ENCODE data around the gene TPST1.

DNA sequence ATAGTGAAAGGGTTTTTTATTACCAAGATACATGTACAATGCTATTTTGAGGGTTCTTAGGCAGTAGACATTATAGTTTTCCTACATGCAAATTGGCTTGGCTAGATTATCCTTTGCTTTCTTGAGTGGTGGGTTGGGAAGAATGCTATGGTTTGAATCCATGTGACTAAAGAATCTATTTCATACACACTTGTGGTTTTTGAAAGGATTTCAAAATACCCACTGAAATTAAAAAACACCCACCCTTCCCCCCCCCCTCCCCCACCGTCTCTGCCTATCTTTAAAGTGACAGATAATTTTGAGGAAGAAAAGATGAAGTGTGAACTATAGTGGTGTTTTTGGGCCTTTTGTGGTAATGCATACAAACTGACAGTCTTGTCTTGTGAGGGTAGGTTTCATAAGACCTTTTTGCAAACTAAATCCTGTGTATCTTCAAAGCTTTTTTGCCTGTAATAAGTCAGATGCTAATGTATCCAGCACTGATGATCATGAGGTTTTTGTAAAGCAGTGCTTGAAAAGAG lies 90.9 kb downstream of the TPST1 start:
- no peak for TF ChIP-seq NFIC (IDR thresholded peaks at IDR 0.05; ENCODE audit: borderline replicate concordance)
- no peak for TF ChIP-seq POLR2AphosphoS5 (IDR thresholded peaks at IDR 0.05; ENCODE audit: low read depth, low read length)
- no peak for TF ChIP-seq EP300 (IDR thresholded peaks at IDR 0.05; ENCODE audit: borderline replicate concordance in 1 of 2, low read depth in 1 of 2, low read length in 1 of 2)
- TF ChIP-seq, protein P1, sequence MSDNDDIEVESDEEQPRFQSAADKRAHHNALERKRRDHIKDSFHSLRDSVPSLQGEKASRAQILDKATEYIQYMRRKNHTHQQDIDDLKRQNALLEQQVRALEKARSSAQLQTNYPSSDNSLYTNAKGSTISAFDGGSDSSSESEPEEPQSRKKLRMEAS (IDR thresholded peaks at IDR 0.05; ENCODE audit: low read depth): no peak
- TF ChIP-seq, protein P2, sequence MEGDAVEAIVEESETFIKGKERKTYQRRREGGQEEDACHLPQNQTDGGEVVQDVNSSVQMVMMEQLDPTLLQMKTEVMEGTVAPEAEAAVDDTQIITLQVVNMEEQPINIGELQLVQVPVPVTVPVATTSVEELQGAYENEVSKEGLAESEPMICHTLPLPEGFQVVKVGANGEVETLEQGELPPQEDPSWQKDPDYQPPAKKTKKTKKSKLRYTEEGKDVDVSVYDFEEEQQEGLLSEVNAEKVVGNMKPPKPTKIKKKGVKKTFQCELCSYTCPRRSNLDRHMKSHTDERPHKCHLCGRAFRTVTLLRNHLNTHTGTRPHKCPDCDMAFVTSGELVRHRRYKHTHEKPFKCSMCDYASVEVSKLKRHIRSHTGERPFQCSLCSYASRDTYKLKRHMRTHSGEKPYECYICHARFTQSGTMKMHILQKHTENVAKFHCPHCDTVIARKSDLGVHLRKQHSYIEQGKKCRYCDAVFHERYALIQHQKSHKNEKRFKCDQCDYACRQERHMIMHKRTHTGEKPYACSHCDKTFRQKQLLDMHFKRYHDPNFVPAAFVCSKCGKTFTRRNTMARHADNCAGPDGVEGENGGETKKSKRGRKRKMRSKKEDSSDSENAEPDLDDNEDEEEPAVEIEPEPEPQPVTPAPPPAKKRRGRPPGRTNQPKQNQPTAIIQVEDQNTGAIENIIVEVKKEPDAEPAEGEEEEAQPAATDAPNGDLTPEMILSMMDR (IDR thresholded peaks at IDR 0.05): no peak
- TF ChIP-seq, protein P3, sequence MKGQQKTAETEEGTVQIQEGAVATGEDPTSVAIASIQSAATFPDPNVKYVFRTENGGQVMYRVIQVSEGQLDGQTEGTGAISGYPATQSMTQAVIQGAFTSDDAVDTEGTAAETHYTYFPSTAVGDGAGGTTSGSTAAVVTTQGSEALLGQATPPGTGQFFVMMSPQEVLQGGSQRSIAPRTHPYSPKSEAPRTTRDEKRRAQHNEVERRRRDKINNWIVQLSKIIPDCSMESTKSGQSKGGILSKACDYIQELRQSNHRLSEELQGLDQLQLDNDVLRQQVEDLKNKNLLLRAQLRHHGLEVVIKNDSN (IDR thresholded peaks at IDR 0.05; ENCODE audit: borderline replicate concordance, low read depth): no peak
- no peak for TF ChIP-seq SIN3A (IDR thresholded peaks at IDR 0.05; ENCODE audit: borderline replicate concordance, low read depth, low read length)

Measured in SK-N-SH (cell line).